Measurements from ENCODE around the gene C6orf163. TPM values are rescaled to one million over a fixed set of nuclear protein-coding genes. Genes with fewer than 3 reads are reported as not detected.

The C6orf163 gene
- total RNA-seq, 6 experiments from 2014 or later = 0.14 to 0.43 (median 0.40) TPM

GRCh38 chr6:87401832-87402231 lies 57.2 kb downstream of the C6orf163 start:
- H3K36me3 Mint-ChIP-seq (ENCODE audit: low read depth) = no peaks in the 10 kb centered on the region
- no peak overlapping the region for H3K27ac Mint-ChIP-seq
- peaks cover 14% of the 10 kb centered on the region for H3K27me3 Mint-ChIP-seq (ENCODE audit: insufficient read depth)
- no peak overlapping the region for H3K4me3 Mint-ChIP-seq
- no peaks in the 10 kb centered on the region for H3K9me3 Mint-ChIP-seq
- no peak for DNase-seq
- no peaks in the 10 kb centered on the region for H3K4me1 Mint-ChIP-seq (ENCODE audit: low read depth)
- TF ChIP-seq CTCF (IDR thresholded peaks at IDR 0.05) = no peak

- Mint-ChIP-seq H3K4me1 (ENCODE audit: low read depth) (no peaks in the 10 kb centered on the region), H3K27ac (peak overlapping the region; percentile 60), H3K27me3 (ENCODE audit: insufficient read depth) (peaks cover 6% of the 10 kb centered on the region; the same call in 1 of the 2 replicates)
These were observed 62.9 kb downstream of the C6orf163 start for GRCh38 chr6:87407561-87407900.

GRCh38 chr6:87407901-87408720 lies 63.5 kb downstream of the C6orf163 start, which contains the start of gene CFAP206:
CFAP206 (plus strand) TSS chr6:87407972; CDS start chr6:87409840, 1,868 bp downstream.
- no peaks in the 10 kb centered on the region for H3K36me3 Mint-ChIP-seq (ENCODE audit: low read depth)
- DNase-seq = peak; percentile 65
- no peaks in the 10 kb centered on the region for H3K4me1 Mint-ChIP-seq (ENCODE audit: low read depth)
- TF ChIP-seq CTCF (IDR thresholded peaks at IDR 0.05) = peak; percentile 41
- peak within 1 kb of the TSS; percentile 66 for H3K27ac Mint-ChIP-seq
- peaks cover 9% of the 10 kb centered on the region; the same call in 1 of the 2 replicates for H3K27me3 Mint-ChIP-seq (ENCODE audit: insufficient read depth)
- H3K4me3 Mint-ChIP-seq = peak within 1 kb of the TSS; percentile 87
- H3K9me3 Mint-ChIP-seq = no peaks in the 10 kb centered on the region

More at GRCh38 chr6:87407561-87407900, 62.9 kb downstream of the C6orf163 start:
- Mint-ChIP-seq H3K36me3 (ENCODE audit: low read depth) (no peaks in the 10 kb centered on the region), H3K9me3 (no peaks in the 10 kb centered on the region), H3K4me3 (peak overlapping the region; percentile 87)
- DNase-seq = peak; percentile 3
- no peak for TF ChIP-seq CTCF (IDR thresholded peaks at IDR 0.05)

- DNase-seq = no peak
- H3K9me3 Mint-ChIP-seq = no peaks in the 10 kb centered on the region
- no peak for TF ChIP-seq CTCF (IDR thresholded peaks at IDR 0.05)
- no peaks in the 10 kb centered on the region for H3K4me1 Mint-ChIP-seq (ENCODE audit: low read depth)
- H3K27me3 Mint-ChIP-seq (ENCODE audit: insufficient read depth) = peaks cover 9% of the 10 kb centered on the region; the same call in 1 of the 2 replicates
- peak overlapping the region; percentile 87 for H3K4me3 Mint-ChIP-seq
- peak overlapping the region; percentile 66 for H3K27ac Mint-ChIP-seq
- no peaks in the 10 kb centered on the region for H3K36me3 Mint-ChIP-seq (ENCODE audit: low read depth)
These were observed 64.1 kb downstream of the C6orf163 start for GRCh38 chr6:87408721-87409155.

Other genes with a start within 250 kb of the C6orf163 start
- gene CGA, start 249.7 kb upstream of the C6orf163 start, total RNA-seq (2021; fragmentation: NEBNext Ultra II Directional; extraction: Animal tissue kit (Norgen Biotek cat#: 25700)) = 1 to 10 TPM in 5 of 6 experiments, under 1 TPM in 1; 0.78 to 1.5 (median 1.1) TPM
- 10 to 100 TPM; 18.5 to 22.4 (median 19.0) TPM for gene ZNF292, start 189.2 kb upstream of the C6orf163 start, total RNA-seq (2021; fragmentation: NEBNext Ultra II Directional; extraction: Animal tissue kit (Norgen Biotek cat#: 25700))
- gene SMIM8, start 22.2 kb upstream of the C6orf163 start, total RNA-seq (2021; fragmentation: NEBNext Ultra II Directional; extraction: Animal tissue kit (Norgen Biotek cat#: 25700)) = 1 to 10 TPM; 3.3 to 6.2 (median 4.8) TPM
- gene GJB7, start 15.5 kb upstream of the C6orf163 start, total RNA-seq (2021; fragmentation: NEBNext Ultra II Directional; extraction: Animal tissue kit (Norgen Biotek cat#: 25700)) = not detected
- gene CFAP206, start 63.2 kb downstream of the C6orf163 start, total RNA-seq (2021; fragmentation: NEBNext Ultra II Directional; extraction: Animal tissue kit (Norgen Biotek cat#: 25700)) = not detected
- gene SLC35A1, start 128.2 kb downstream of the C6orf163 start, total RNA-seq (2021; fragmentation: NEBNext Ultra II Directional; extraction: Animal tissue kit (Norgen Biotek cat#: 25700)) = 10 to 100 TPM; 11.8 to 14.9 (median 13.9) TPM
- gene RARS2, start 245.2 kb downstream of the C6orf163 start, total RNA-seq (2021; fragmentation: NEBNext Ultra II Directional; extraction: Animal tissue kit (Norgen Biotek cat#: 25700)) = 10 to 100 TPM; 48.3 to 62.0 (median 58.3) TPM
- 10 to 100 TPM; 26.7 to 35.1 (median 29.7) TPM for gene ORC3, start 245.3 kb downstream of the C6orf163 start, total RNA-seq (2021; fragmentation: NEBNext Ultra II Directional; extraction: Animal tissue kit (Norgen Biotek cat#: 25700))

Data from HFFc6 (cell line).